ENCODE data around the gene NRXN3.

Gene NRXN3

DNA sequence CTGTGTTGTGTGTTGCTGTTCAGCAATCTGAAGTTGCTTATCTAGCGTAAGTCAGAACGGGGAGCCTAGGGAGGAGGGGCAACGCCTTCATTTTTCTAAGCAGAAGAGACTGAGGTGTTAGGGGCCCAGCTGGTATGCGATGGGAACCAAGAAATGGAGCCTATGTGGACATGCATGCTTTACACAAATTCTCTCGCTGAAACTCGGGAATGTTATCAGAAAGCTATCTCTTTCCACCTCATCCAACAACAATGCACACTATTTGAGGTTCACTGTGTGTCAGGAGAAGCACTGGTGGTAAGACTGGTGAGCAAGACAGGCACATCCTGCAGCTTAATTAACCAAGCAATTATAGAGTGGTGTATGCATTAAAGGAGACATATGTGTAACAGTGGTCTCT, 89.7 kb downstream of the NRXN3 start:
- in situ Hi-C loops (cut with HindIII; ENCODE audit: low sequenced_read_pairs): no loop called here
- H3K4me3 ChIP-seq (ENCODE audit: low read depth, low read length): no peak overlapping the region

DNA sequence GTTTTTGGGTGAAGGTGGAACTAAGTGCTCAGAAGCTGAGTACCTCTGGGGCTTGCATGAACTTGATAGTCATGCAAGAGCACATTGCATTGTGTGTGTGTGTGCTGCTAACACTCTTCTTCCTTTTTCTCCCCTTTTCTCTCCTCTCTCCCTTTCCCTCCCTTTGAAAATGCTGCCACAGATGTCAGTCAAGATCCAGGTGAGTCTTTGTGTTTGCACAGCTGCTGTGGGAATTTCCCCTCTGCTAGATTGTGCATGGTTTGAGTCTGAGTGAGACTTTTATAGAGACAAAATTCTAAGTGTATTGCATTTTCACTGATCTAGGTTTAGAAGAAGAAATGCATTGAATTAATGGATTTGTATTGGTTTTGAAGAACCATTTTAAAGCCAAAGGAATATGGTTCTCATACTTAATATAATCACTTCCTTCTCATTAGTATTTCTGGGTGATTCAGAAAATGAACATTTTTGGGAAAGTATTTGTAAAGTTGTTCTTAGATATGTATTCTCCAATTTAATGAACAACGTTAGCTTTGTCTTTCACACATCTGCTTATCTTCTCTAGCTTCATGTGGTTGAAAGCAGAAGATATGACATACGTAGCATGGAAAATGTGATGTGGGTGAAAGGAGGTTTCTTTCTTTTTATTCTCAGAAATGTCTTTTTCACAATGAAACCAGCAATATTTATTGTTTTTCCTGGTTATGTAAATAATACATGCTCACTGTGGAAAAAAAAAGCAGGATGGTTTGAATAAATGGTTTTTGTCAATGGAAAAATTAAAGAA, 108.5 kb downstream of the NRXN3 start:
- in situ Hi-C loops (cut with HindIII; ENCODE audit: low sequenced_read_pairs): no loop called here
- no peak overlapping the region for H3K4me3 ChIP-seq (ENCODE audit: low read depth, low read length)
- no peak for DNase-seq (ENCODE audit: low read depth)
- no peak for TF ChIP-seq CTCF (IDR thresholded peaks at IDR 0.05; ENCODE audit: low read depth, low read length, missing control alignments)

More for the DNA sequence above, 89.7 kb downstream of the NRXN3 start:
- TF ChIP-seq CTCF (IDR thresholded peaks at IDR 0.05; ENCODE audit: low read depth, low read length, missing control alignments): no peak
- no peak for DNase-seq (ENCODE audit: low read depth)

GRCh38 chr14:78282437-78282836, 112.3 kb downstream of the NRXN3 start:
- in situ Hi-C loops (cut with HindIII; ENCODE audit: low sequenced_read_pairs): no loop called here
- TF ChIP-seq CTCF (IDR thresholded peaks at IDR 0.05; ENCODE audit: low read depth, low read length, missing control alignments): no peak
- DNase-seq (ENCODE audit: low read depth): no peak
- H3K4me3 ChIP-seq (ENCODE audit: low read depth, low read length): no peak overlapping the region

GRCh38 chr14:78286210-78286609, 116.0 kb downstream of the NRXN3 start:
- no peak for TF ChIP-seq CTCF (IDR thresholded peaks at IDR 0.05; ENCODE audit: low read depth, low read length, missing control alignments)
- no peak overlapping the region for H3K4me3 ChIP-seq (ENCODE audit: low read depth, low read length)
- no peak for DNase-seq (ENCODE audit: low read depth)
- in situ Hi-C loops (cut with HindIII; ENCODE audit: low sequenced_read_pairs): no loop called here

DNA sequence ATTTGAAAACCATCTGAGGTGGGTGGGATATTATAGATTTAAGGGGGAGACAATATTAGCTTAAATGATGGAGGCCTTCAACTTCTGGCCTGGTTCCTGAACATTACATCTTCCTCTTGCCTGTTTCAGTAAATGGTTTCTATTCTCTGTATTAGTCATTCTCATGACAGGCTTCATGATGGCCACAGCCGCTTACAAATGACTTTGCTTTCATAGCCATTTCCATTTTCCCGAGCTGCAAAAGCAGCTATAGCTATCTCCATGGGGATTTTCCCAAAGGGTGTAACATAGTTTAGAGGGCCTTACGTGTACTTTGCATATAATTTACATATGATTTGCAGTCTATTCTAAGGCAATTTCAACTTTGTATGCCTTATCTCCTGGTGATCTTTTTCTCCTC, 121.8 kb downstream of the NRXN3 start:
- no peak for TF ChIP-seq CTCF (IDR thresholded peaks at IDR 0.05; ENCODE audit: low read depth, low read length, missing control alignments)
- DNase-seq (ENCODE audit: low read depth): no peak
- in situ Hi-C loops (cut with HindIII; ENCODE audit: low sequenced_read_pairs): no loop called here
- no peak overlapping the region for H3K4me3 ChIP-seq (ENCODE audit: low read depth, low read length)

- in situ Hi-C loops (cut with HindIII; ENCODE audit: low sequenced_read_pairs): no loop called here
- DNase-seq (ENCODE audit: low read depth): no peak
- TF ChIP-seq CTCF (IDR thresholded peaks at IDR 0.05; ENCODE audit: low read depth, low read length, missing control alignments): no peak
- H3K4me3 ChIP-seq (ENCODE audit: low read depth, low read length): no peak overlapping the region
Measured at GRCh38 chr14:78297858-78298257, 127.7 kb downstream of the NRXN3 start.

All from astrocyte of the cerebellum (primary cell).